ENCODE results near the gene PTPRO. TPM values are rescaled to one million over a fixed set of nuclear protein-coding genes. Genes with fewer than 3 reads are reported as not detected.
"Not testable (repeated sequence)": the region's sequence is repeated elsewhere in the genome, so short reads cannot be mapped to it uniquely, and the experiment has no call there.

Gene PTPRO
- total and polyA plus RNA-seq, 4 experiments from 2014 or later, result 3.0 to 7.8 (median 5.0) TPM

GRCh38 chr12:15613981-15614380 lies 291.7 kb downstream of the PTPRO start:
- Histone ChIP-seq H3K27ac (ENCODE audit: low read depth, low read length) (no peak overlapping the region), H3K4me1 (ENCODE audit: insufficient read depth, low read length) (no peaks in the 10 kb centered on the region), H3K36me3 (ENCODE audit: insufficient read depth, low read length) (no peaks in the 10 kb centered on the region), H3K27me3 (ENCODE audit: insufficient read depth, low read length) (no peaks in the 10 kb centered on the region), H3K9me3 (ENCODE audit: control insufficient read depth in 1 of 2, low read length in 2 of 2) (no peaks in the 10 kb centered on the region), H3K4me3 (ENCODE audit: low read length in 2 of 2) (no peak overlapping the region)
- intact Hi-C loops (cut with micrococcal nuclease), result no loop called here
- Mint-ChIP-seq H3K36me3 (no peaks in the 10 kb centered on the region), H3K27ac (no peak overlapping the region), H3K9me3 (peaks cover 3 to 20% (median 10%) of the 10 kb centered on the region in 8 donors), H3K4me3 (no peak overlapping the region), H3K27me3 (peaks cover 5 to 6% of the 10 kb centered on the region in 2 donors), H3K4me1 (no peaks in the 10 kb centered on the region)
- DNase-seq, result no peak
- POLR2A ChIA-PET (ENCODE audit: partially characterized antibody), result no interaction called here
- CTCF ChIA-PET (ENCODE audit: partially characterized antibody), result no interaction called here

GRCh38 chr12:15616495-15616894 lies 294.2 kb downstream of the PTPRO start:
- intact Hi-C loops (cut with micrococcal nuclease); H3K4me1 ChIP-seq (ENCODE audit: insufficient read depth, low read length); DNase-seq; H3K9me3 ChIP-seq (ENCODE audit: control insufficient read depth in 1 of 2, low read length in 2 of 2); H3K27me3 ChIP-seq (ENCODE audit: insufficient read depth, low read length); H3K36me3 Mint-ChIP-seq; H3K36me3 ChIP-seq (ENCODE audit: insufficient read depth, low read length); H3K27me3 Mint-ChIP-seq; H3K27ac ChIP-seq (ENCODE audit: low read depth, low read length); CTCF ChIA-PET (ENCODE audit: partially characterized antibody); H3K27ac Mint-ChIP-seq; H3K4me3 Mint-ChIP-seq; H3K4me1 Mint-ChIP-seq; H3K4me3 ChIP-seq (ENCODE audit: low read length in 2 of 2); POLR2A ChIA-PET (ENCODE audit: partially characterized antibody): not testable (repeated sequence)
- H3K9me3 Mint-ChIP-seq, result peaks cover 3 to 20% (median 10%) of the 10 kb centered on the region in 8 donors

GRCh38 chr12:15620741-15621539 lies 298.6 kb downstream of the PTPRO start:
- ChIA-PET POLR2A (ENCODE audit: partially characterized antibody) (no interaction called here), CTCF (ENCODE audit: partially characterized antibody) (no interaction called here)
- intact Hi-C loops (cut with micrococcal nuclease), result no loop called here
- H3K4me1 Mint-ChIP-seq, result no peaks in the 10 kb centered on the region
- Histone ChIP-seq H3K9me3 (ENCODE audit: control insufficient read depth in 1 of 2, low read length in 2 of 2) (no peaks in the 10 kb centered on the region), H3K27me3 (ENCODE audit: insufficient read depth, low read length) (no peaks in the 10 kb centered on the region), H3K4me1 (ENCODE audit: insufficient read depth, low read length) (no peaks in the 10 kb centered on the region), H3K27ac (ENCODE audit: low read depth, low read length) (no peak overlapping the region), H3K36me3 (ENCODE audit: insufficient read depth, low read length) (no peaks in the 10 kb centered on the region), H3K4me3 (ENCODE audit: low read length in 2 of 2) (no peak overlapping the region)
- H3K27me3 Mint-ChIP-seq, result peaks cover 2% of the 10 kb centered on the region in 2 donors
- H3K27ac Mint-ChIP-seq, result no peak overlapping the region
- no peak overlapping the region for H3K4me3 Mint-ChIP-seq
- no peak for DNase-seq
- peaks cover 0 to 8% (median 5%) of the 10 kb centered on the region in 8 donors for H3K9me3 Mint-ChIP-seq
- H3K36me3 Mint-ChIP-seq, result peaks cover 0 to 4% of the 10 kb centered on the region in 2 donors

GRCh38 chr12:15625075-15625474 lies 302.8 kb downstream of the PTPRO start:
- no peak overlapping the region for H3K4me3 Mint-ChIP-seq
- no peaks in the 10 kb centered on the region for H3K27me3 Mint-ChIP-seq
- no peaks in the 10 kb centered on the region for H3K27me3 ChIP-seq (ENCODE audit: insufficient read depth, low read length)
- H3K27ac ChIP-seq (ENCODE audit: low read depth, low read length), result no peak overlapping the region
- no peak overlapping the region for H3K27ac Mint-ChIP-seq
- ChIA-PET CTCF (ENCODE audit: partially characterized antibody) (interaction anchor here (0.9 kb wide), 1 partner anchor 39 kb away, joined by 3 read pairs; no protein-coding TSS in a partner anchor), POLR2A (ENCODE audit: partially characterized antibody) (no interaction called here)
- H3K9me3 Mint-ChIP-seq, result no peaks in the 10 kb centered on the region
- peaks cover 0 to 1% (median 0%) of the 10 kb centered on the region in 4 donors for H3K4me1 Mint-ChIP-seq
- H3K4me3 ChIP-seq (ENCODE audit: low read length in 2 of 2), result no peak overlapping the region
- H3K4me1 ChIP-seq (ENCODE audit: insufficient read depth, low read length), result no peaks in the 10 kb centered on the region
- no peak for DNase-seq
- no peaks in the 10 kb centered on the region for H3K36me3 ChIP-seq (ENCODE audit: insufficient read depth, low read length)
- intact Hi-C loops (cut with micrococcal nuclease), result no loop called here
- H3K9me3 ChIP-seq (ENCODE audit: control insufficient read depth in 1 of 2, low read length in 2 of 2), result no peaks in the 10 kb centered on the region
- H3K36me3 Mint-ChIP-seq, result no peaks in the 10 kb centered on the region

- Histone ChIP-seq H3K9me3 (ENCODE audit: control insufficient read depth in 1 of 2, low read length in 2 of 2) (no peaks in the 10 kb centered on the region), H3K27me3 (ENCODE audit: insufficient read depth, low read length) (no peaks in the 10 kb centered on the region), H3K4me1 (ENCODE audit: insufficient read depth, low read length) (no peaks in the 10 kb centered on the region), H3K27ac (ENCODE audit: low read depth, low read length) (no peak overlapping the region), H3K36me3 (ENCODE audit: insufficient read depth, low read length) (no peaks in the 10 kb centered on the region), H3K4me3 (ENCODE audit: low read length in 2 of 2) (no peak overlapping the region)
- H3K27me3 Mint-ChIP-seq, result no peaks in the 10 kb centered on the region
- H3K9me3 Mint-ChIP-seq, result peaks cover 0 to 2% (median 0%) of the 10 kb centered on the region in 8 donors
- no peak overlapping the region for H3K4me3 Mint-ChIP-seq
- ChIA-PET CTCF (ENCODE audit: partially characterized antibody) (interaction anchor here (0.6 kb wide), 1 partner anchor 112 kb away, joined by 5 read pairs; no protein-coding TSS in a partner anchor), POLR2A (ENCODE audit: partially characterized antibody) (no interaction called here)
- H3K27ac Mint-ChIP-seq, result no peak overlapping the region
- DNase-seq, result no peak
- H3K4me1 Mint-ChIP-seq, result peaks cover 0 to 1% (median 0%) of the 10 kb centered on the region in 4 donors
- intact Hi-C loops (cut with micrococcal nuclease), result no loop called here
- H3K36me3 Mint-ChIP-seq, result no peaks in the 10 kb centered on the region
These were observed 306.0 kb downstream of the PTPRO start for GRCh38 chr12:15627995-15628945.

GRCh38 chr12:15629108-15629507 lies 306.8 kb downstream of the PTPRO start:
- ChIA-PET POLR2A (ENCODE audit: partially characterized antibody) (no interaction called here), CTCF (ENCODE audit: partially characterized antibody) (interaction anchor here (0.6 kb wide), 1 partner anchor 113 kb away, joined by 5 read pairs; no protein-coding TSS in a partner anchor)
- no peaks in the 10 kb centered on the region for H3K9me3 ChIP-seq (ENCODE audit: control insufficient read depth in 1 of 2, low read length in 2 of 2)
- Mint-ChIP-seq H3K4me3 (no peak overlapping the region), H3K36me3 (no peaks in the 10 kb centered on the region), H3K27me3 (peaks cover 0 to 2% of the 10 kb centered on the region in 2 donors), H3K27ac (no peak overlapping the region), H3K9me3 (peaks cover 0 to 2% (median 0%) of the 10 kb centered on the region in 8 donors), H3K4me1 (peaks cover 0 to 1% (median 0%) of the 10 kb centered on the region in 4 donors)
- H3K4me3 ChIP-seq (ENCODE audit: low read length in 2 of 2), result no peak overlapping the region
- no peaks in the 10 kb centered on the region for H3K27me3 ChIP-seq (ENCODE audit: insufficient read depth, low read length)
- no peaks in the 10 kb centered on the region for H3K36me3 ChIP-seq (ENCODE audit: insufficient read depth, low read length)
- no peaks in the 10 kb centered on the region for H3K4me1 ChIP-seq (ENCODE audit: insufficient read depth, low read length)
- H3K27ac ChIP-seq (ENCODE audit: low read depth, low read length), result no peak overlapping the region
- DNase-seq, result no peak
- intact Hi-C loops (cut with micrococcal nuclease), result no loop called here

- CTCF ChIA-PET (ENCODE audit: partially characterized antibody), result no interaction called here
- no peaks in the 10 kb centered on the region for H3K9me3 ChIP-seq (ENCODE audit: control insufficient read depth in 1 of 2, low read length in 2 of 2)
- H3K27ac ChIP-seq (ENCODE audit: low read depth, low read length), result no peak overlapping the region
- Mint-ChIP-seq H3K36me3 (no peaks in the 10 kb centered on the region), H3K4me1 (peaks cover 0 to 1% (median 0%) of the 10 kb centered on the region in 4 donors), H3K9me3 (peaks cover 0 to 2% (median 0%) of the 10 kb centered on the region in 8 donors), H3K4me3 (no peak overlapping the region), H3K27ac (no peak overlapping the region), H3K27me3 (peaks cover 0 to 2% of the 10 kb centered on the region in 2 donors)
- no peaks in the 10 kb centered on the region for H3K27me3 ChIP-seq (ENCODE audit: insufficient read depth, low read length)
- H3K36me3 ChIP-seq (ENCODE audit: insufficient read depth, low read length), result no peaks in the 10 kb centered on the region
- POLR2A ChIA-PET (ENCODE audit: partially characterized antibody), result no interaction called here
- H3K4me1 ChIP-seq (ENCODE audit: insufficient read depth, low read length), result no peaks in the 10 kb centered on the region
- no peak for DNase-seq
- H3K4me3 ChIP-seq (ENCODE audit: low read length in 2 of 2), result no peak overlapping the region
- intact Hi-C loops (cut with micrococcal nuclease), result no loop called here
These were observed 307.5 kb downstream of the PTPRO start for GRCh38 chr12:15629761-15630160.

Measured in CD4-positive, alpha-beta memory T cell (primary cell).